ENCODE measurements around the gene TAOK3. TPM values are rescaled to one million over a fixed set of nuclear protein-coding genes. Genes with fewer than 3 reads are reported as not detected.
"Not testable (repeated sequence)": the region's sequence is repeated elsewhere in the genome, so short reads cannot be mapped to it uniquely, and the experiment has no call there.

The TAOK3 gene
- total RNA-seq, 2 donors from 2014 or later = 51.2 to 71.5 TPM

DNA sequence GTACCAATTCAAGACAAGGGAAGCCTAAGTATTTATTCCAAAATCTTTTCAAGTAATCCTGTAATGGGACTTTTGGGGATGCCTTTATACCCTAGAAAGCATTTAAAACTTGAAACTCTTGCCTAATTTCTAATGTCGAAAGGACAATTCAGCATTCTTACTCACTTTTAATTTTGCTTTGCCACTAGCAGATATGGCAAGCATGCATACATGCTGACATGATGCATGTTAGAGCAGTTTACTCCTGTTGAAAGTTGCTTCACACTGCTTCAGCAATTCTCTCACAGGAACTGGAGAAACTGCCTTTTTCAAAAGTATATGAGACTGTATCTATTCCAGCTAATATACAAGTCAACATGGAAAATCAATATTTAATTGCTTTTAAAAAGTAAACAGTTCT, 79.9 kb downstream of the TAOK3 start:
- Mint-ChIP-seq H3K9me3 (no peaks in the 10 kb centered on the region), H3K36me3 (peaks cover 0 to 7% of the 10 kb centered on the region in 2 donors), H3K27ac (no peak overlapping the region)
- ATAC-seq (no peak), DNase-seq (ENCODE audit: low spot score in 2 of 2) (no peak)

- no peak for DNase-seq (ENCODE audit: low spot score in 2 of 2)
- peaks cover 0 to 7% of the 10 kb centered on the region in 2 donors for H3K36me3 Mint-ChIP-seq
- H3K9me3 Mint-ChIP-seq = no peaks in the 10 kb centered on the region
- no peak for ATAC-seq
- no peak overlapping the region for H3K27ac Mint-ChIP-seq
Measured at GRCh38 chr12:118290130-118290529, 82.6 kb downstream of the TAOK3 start.

- Mint-ChIP-seq H3K9me3 (no peaks in the 10 kb centered on the region), H3K36me3 (no peaks in the 10 kb centered on the region), H3K27ac (no peak overlapping the region)
- DNase-seq (ENCODE audit: low spot score in 2 of 2) (no peak), ATAC-seq (no peak)
Measured at GRCh38 chr12:118288174-118288573, 84.5 kb downstream of the TAOK3 start.

- no peak for ATAC-seq
- Mint-ChIP-seq H3K9me3 (no peaks in the 10 kb centered on the region), H3K36me3 (no peaks in the 10 kb centered on the region), H3K27ac (no peak overlapping the region)
- DNase-seq (ENCODE audit: low spot score in 2 of 2) = no peak
Measured at GRCh38 chr12:118287728-118288127, 85.0 kb downstream of the TAOK3 start.

DNA sequence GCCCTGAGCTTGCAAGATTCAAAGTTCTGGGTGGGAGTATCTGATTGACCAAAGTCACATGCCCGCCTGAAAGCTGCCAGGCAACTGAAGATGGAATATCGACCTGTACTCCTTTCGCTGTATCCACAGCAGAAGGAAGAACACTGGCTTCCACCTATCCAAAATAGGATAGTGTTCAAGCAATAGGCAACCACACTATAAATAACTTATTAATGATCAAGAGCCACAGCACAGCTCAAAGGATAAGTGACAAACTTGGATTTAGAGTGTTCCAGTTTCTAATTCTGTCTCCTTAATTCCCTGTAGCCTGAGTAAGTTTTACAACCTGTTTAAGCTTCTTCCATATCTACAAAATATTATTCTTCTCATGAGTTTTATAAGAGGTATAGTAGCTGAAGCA, 89.9 kb downstream of the TAOK3 start:
- Mint-ChIP-seq H3K27ac (peak overlapping the region in 1 of 2 donors; percentile 37), H3K9me3 (peaks cover 5 to 8% of the 10 kb centered on the region in 2 donors), H3K36me3 (peaks cover 12 to 21% of the 10 kb centered on the region in 2 donors)
- DNase-seq (ENCODE audit: low spot score in 2 of 2) (no peak), ATAC-seq (no peak)

DNA sequence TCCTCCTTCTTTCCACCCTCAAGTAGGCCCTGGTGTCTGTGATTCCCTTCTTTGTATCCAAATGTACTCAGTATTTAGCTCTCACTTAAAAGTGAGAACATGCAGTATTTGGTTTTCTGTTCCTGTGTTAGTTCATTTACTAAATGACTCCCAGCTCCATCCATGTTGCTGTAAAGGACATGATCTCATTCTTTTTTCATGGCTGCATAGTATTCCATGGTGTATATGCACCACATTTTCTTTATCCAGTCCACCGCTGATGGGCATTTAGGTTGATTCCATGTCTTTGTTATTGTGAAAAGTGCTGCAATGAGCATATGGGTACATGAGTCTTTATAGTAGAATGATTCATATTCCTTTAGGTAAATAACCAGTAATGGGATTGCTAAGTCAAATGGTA, 94.4 kb downstream of the TAOK3 start:
- H3K9me3 Mint-ChIP-seq; DNase-seq (ENCODE audit: low spot score in 2 of 2); ATAC-seq: not testable (repeated sequence)
- Mint-ChIP-seq H3K27ac (peak overlapping the region in 1 of 2 donors; percentile 1), H3K36me3 (peaks cover 12 to 21% of the 10 kb centered on the region in 2 donors)

DNA sequence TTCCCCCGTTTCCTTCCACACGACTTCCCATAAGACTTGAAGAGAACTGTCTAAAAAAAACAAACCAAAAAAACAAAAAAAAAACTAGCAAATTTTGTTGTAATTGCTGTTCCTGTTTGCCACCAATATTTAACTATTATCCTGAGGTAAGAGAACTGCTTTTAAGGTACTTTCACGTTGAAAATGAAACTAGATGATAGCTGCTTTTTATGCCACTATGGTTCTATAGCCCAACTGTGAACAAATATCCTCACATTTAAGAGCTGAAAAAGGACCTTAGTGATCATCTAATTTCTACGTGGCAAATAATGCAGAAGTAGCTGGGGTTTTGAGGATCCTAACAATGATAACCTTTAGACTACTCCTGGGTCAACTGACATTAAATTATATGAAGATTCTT, 98.6 kb downstream of the TAOK3 start:
- Mint-ChIP-seq H3K9me3 (peaks cover 0 to under 1% of the 10 kb centered on the region in 2 donors), H3K27ac (no peak overlapping the region), H3K36me3 (peaks cover 0 to 3% of the 10 kb centered on the region in 2 donors)
- ATAC-seq (no peak), DNase-seq (ENCODE audit: low spot score in 2 of 2) (no peak)

GRCh38 chr12:118271770-118272417, 100.8 kb downstream of the TAOK3 start:
- no peak for ATAC-seq
- no peak for DNase-seq (ENCODE audit: low spot score in 2 of 2)
- no peaks in the 10 kb centered on the region for H3K36me3 Mint-ChIP-seq

GRCh38 chr12:118271183-118271582, 101.5 kb downstream of the TAOK3 start:
- Mint-ChIP-seq H3K36me3 (no peaks in the 10 kb centered on the region), H3K27ac (no peak overlapping the region), H3K9me3 (no peaks in the 10 kb centered on the region)
- DNase-seq (ENCODE audit: low spot score in 2 of 2) = no peak
- ATAC-seq = no peak

More at GRCh38 chr12:118271770-118272417, 100.8 kb downstream of the TAOK3 start:
- H3K27ac Mint-ChIP-seq = peak overlapping the region in 1 of 2 donors; percentile 35
- H3K9me3 Mint-ChIP-seq = no peaks in the 10 kb centered on the region

GRCh38 chr12:118269806-118270205, 102.9 kb downstream of the TAOK3 start:
- Mint-ChIP-seq H3K36me3 (no peaks in the 10 kb centered on the region), H3K9me3 (no peaks in the 10 kb centered on the region), H3K27ac (no peak overlapping the region)
- ATAC-seq (no peak), DNase-seq (ENCODE audit: low spot score in 2 of 2) (no peak)

- no peak overlapping the region for H3K27ac Mint-ChIP-seq
- ATAC-seq (no peak), DNase-seq (ENCODE audit: low spot score in 2 of 2) (no peak)
- H3K9me3 Mint-ChIP-seq = peaks cover 0 to 6% of the 10 kb centered on the region in 2 donors
- H3K36me3 Mint-ChIP-seq = peaks cover 14 to 22% of the 10 kb centered on the region in 2 donors
Measured at GRCh38 chr12:118259079-118259478, 113.6 kb downstream of the TAOK3 start.

- DNase-seq (ENCODE audit: low spot score in 2 of 2) (no peak), ATAC-seq (no peak)
- H3K9me3 Mint-ChIP-seq = peaks cover 0 to 6% of the 10 kb centered on the region in 2 donors
- H3K36me3 Mint-ChIP-seq = peaks cover 12 to 13% of the 10 kb centered on the region in 2 donors
- H3K27ac Mint-ChIP-seq = no peak overlapping the region
Measured at GRCh38 chr12:118256352-118256751, 116.4 kb downstream of the TAOK3 start.

DNA sequence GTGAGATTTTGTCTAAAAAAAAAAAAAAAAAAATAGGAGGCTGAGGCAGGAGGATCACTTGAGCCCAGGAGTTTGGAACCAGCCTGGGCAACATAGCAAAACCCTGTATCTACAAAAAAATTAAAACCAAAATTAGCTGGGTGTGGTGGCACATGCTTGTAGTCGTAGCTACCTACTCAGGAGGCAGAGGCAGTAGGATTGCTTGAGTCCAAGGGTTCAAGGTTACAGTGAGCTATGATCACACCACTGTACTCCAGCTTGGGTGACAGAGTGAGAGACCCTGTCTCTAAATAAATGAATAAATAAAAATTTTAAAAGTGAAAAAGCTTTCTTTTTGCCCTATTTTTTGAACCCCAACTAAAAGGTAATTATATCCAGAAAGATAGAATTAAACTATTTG, 123.2 kb downstream of the TAOK3 start:
- no peak overlapping the region for H3K27ac Mint-ChIP-seq
- no peaks in the 10 kb centered on the region for H3K36me3 Mint-ChIP-seq
- no peak for ATAC-seq

GRCh38 chr12:118245886-118246285, 126.8 kb downstream of the TAOK3 start:
- not testable (repeated sequence) for H3K36me3 Mint-ChIP-seq; DNase-seq (ENCODE audit: low spot score in 2 of 2); ATAC-seq; H3K27ac Mint-ChIP-seq; H3K9me3 Mint-ChIP-seq

More for the DNA sequence above, 123.2 kb downstream of the TAOK3 start:
- no peak for DNase-seq (ENCODE audit: low spot score in 2 of 2)
- no peaks in the 10 kb centered on the region for H3K9me3 Mint-ChIP-seq

DNA sequence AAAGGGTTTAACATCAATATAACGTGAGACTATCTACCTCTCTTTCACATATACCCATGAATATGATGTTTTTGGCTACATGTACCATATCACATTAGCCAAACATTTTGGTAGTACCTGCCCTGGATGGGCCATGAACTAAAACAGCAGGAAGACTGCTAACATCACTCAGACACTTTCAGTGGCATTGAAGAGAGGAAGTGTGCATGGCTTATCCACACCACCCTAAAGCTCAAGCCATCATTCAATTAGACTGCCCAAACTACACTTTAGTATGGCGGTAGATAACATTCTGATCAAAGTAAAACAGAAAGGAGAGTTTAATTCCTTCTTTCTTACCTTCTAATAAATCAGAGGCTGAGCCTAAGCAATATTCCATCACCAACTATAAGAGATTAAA, 133.8 kb downstream of the TAOK3 start:
- peaks cover 10 to 16% of the 10 kb centered on the region in 2 donors for H3K36me3 Mint-ChIP-seq
- H3K9me3 Mint-ChIP-seq = no peaks in the 10 kb centered on the region
- DNase-seq (ENCODE audit: low spot score in 2 of 2) (no peak), ATAC-seq (no peak)
- H3K27ac Mint-ChIP-seq = no peak overlapping the region

GRCh38 chr12:118237908-118238307, 134.8 kb downstream of the TAOK3 start:
- no peak for DNase-seq (ENCODE audit: low spot score in 2 of 2)
- Mint-ChIP-seq H3K36me3 (peaks cover 10 to 22% of the 10 kb centered on the region in 2 donors), H3K27ac (peak overlapping the region in 1 of 2 donors; percentile 24), H3K9me3 (no peaks in the 10 kb centered on the region)
- ATAC-seq = no peak

DNA sequence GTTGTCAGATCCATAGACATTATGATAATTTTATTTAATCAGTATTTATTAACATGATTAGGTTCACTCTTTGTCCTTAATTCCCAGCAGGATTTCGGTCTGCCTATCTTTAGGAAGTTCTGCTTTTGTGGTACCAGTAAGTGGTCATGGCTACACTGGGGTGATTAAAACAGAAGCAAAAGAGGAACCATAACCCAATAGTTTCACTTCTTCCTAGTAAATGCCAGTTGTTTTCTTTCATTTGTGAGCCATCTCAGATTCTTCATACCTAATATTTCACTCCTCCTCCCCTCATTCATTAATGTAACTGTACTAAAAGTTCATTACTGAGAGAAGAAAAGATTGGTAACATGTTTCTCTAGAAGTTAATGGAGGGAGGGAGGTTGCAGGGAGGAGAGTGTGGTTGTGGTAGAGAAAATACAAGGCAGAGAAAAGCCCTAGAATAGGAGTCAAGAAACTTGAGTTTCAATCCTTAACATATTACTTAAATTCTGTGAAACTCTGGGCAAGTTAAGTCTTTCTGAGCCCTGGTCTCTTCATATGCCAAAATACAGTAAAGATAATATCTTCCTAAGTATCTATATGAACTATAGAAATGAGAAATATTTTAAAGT, 135.5 kb downstream of the TAOK3 start:
- no peak for ATAC-seq
- Mint-ChIP-seq H3K27ac (no peak overlapping the region), H3K9me3 (no peaks in the 10 kb centered on the region), H3K36me3 (peaks cover 10 to 22% of the 10 kb centered on the region in 2 donors)
- no peak for DNase-seq (ENCODE audit: low spot score in 2 of 2)

DNA sequence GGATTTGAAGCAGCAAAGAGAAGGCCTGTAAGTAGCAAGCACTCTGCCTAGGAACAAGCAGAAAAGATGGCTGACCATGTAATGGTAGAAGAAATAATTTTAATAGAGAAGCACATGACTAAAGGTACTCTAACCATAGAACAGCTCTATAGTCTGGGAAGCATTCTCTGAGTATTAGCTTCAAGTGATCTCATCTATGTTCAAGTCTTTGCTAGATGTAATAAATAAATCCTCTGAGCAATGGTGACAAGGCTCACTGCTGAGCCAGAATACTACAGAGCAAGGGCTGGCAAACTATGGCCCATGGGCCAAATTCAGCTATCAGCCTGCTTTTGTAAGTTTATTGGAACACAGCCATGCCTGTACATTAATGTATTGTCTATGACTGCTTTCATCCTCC, 152.0 kb downstream of the TAOK3 start:
- Mint-ChIP-seq H3K27ac (peak overlapping the region in 1 of 2 donors; percentile 58), H3K9me3 (no peaks in the 10 kb centered on the region), H3K36me3 (no peaks in the 10 kb centered on the region)
- DNase-seq (ENCODE audit: low spot score in 2 of 2) = no peak
- no peak for ATAC-seq

All from activated naive CD4-positive, alpha-beta T cell treated with anti-CD3 and anti-CD28 coated beads, Interleukin-2, amount 50 U/mL, for 72 hours (primary cell).